HG03025 (cell line): ENCODE results near the gene GTF2F2.
"Not testable (repeated sequence)": the region's sequence is repeated elsewhere in the genome, so short reads cannot be mapped to it uniquely, and the experiment has no call there.

Experiments
- ATAC-seq: cut with Tn5 transposase; IDR thresholded peaks from one replicate; pipeline ENCODE4 v1.9.1; 2021; ENCODE audit warnings: mild to moderate bottlenecking, moderate library complexity; ENCODE audit not compliant: unreplicated experiment, low FRiP score

The GTF2F2 gene

DNA sequence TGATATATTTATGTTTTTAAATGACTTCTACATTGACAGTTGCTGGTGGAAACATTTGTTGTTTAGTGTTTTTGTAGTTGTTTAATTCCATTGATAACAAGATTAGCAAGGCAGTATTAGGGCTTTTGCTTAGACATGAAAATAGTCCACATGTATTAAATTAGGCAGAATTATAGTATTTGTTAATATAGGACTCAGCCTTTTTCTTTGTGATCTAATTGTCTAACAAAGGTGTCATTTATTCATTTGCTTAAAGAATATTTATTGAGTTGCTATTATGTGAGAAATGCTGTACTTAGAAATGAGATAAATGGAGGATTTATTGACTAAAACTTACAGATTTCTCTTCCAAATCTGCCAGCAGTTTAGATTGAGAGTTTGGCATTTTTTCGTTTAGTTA is 122.2 kb downstream of the GTF2F2 start:
- ATAC-seq = no peak

DNA sequence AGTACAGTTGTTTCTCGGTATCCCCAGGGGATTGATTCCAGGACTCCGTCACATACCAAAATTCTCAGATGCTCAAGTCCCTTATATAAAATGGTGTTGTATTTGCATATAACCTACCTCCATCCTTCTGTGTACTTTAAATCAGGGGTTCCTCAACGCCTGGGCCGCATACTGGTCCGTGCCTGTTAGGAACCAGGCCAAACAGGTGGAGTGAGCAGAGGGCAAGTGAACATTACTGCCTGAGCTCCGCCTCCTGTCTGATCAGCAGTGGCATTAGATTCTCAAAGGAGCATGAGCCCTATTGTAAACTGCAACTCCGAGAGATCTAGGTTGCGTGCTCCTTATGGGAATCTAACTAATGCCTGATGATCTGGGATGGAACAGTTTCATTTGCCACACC is 122.8 kb downstream of the GTF2F2 start:
- ATAC-seq = no peak

DNA sequence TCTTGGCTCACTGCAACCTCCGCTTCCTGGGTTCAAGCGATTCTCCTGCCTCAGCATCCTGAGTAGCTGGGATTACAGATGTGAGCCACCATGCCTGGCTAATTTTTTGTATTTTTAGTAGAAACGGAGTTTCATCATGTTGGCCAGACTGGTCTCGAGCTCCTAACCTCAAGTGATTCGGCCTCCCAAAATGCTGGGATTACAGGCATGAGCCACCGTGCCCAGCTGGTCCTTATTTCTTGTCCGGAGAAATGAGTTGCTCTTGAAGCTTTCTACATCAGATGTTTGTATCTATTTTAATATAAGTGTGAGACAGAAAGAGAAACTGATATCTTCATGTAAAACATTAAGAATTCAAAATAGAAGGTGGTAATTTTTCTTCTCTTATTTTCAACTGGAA is 124.4 kb downstream of the GTF2F2 start:
- not testable (repeated sequence) for ATAC-seq

DNA sequence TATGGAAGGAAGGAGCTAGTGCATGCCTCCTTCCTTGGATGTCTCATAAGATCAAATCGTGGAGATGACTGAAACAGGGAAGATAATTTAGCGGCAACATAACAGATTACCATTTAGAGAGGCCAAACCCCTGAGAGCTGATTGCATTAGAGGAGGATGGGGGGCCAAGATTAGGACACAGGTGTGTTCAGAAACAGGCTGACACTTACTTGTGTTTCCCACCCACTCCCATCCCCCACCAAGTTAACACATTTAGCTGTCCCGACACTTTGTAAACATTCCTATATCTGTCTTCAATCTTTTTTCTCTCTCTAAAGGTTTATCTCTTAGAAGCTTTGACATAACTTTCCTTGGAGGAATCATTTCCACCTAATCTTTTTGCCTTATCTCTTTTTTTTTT is 129.4 kb downstream of the GTF2F2 start:
- ATAC-seq = no peak

DNA sequence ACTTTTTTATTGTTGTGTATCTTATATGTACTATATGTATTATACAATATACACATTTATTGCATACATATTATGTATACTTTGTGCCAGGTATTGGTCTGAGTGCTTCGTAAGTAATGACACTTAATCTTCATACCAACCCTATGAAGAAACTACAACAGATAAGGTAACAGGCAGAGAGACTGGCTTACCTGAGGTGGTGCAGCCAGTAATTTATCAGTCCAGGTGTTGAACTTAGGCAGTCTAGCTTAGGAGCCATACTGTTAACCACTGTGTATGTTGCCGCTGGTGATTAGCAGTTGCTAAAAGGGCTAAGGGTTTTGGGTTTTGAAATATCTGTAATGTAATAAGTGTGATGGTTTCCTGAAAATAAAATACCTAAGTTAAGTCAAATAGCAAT is 134.1 kb downstream of the GTF2F2 start:
- no peak for ATAC-seq

DNA sequence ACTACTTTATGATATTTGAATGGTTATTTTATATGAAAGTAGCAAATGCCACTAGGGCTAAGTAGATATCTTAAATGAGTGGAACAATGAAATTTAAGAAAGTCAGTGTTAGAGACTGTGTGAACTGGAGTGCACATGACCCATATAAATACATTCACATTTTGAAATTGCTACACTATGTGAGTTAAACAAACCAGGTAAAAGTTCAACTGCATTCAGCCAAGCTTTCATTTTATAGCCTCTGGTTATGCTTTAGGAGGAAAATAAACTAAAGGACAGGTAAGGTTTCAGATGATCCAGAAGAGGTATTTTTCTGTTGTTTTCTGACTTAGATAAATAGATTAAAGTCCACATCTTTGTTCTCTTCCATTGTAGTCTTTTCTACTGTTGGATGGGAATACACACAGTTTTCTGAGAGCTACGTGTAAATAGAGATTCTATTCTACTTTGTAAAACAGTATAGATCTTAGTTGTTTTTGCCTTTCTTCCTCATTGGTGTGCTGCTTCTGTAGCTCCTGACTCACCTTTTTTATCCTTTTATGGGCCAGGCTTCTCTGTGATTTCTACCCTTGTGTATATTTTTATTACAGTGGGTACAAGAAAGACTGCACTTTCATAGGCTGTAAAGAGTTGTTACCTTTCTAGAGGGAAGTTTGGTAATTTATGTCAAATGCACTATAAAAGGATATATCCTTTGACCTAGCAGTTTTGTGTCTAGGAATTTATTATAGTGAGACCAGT is 135.1 kb downstream of the GTF2F2 start:
- ATAC-seq = no peak

DNA sequence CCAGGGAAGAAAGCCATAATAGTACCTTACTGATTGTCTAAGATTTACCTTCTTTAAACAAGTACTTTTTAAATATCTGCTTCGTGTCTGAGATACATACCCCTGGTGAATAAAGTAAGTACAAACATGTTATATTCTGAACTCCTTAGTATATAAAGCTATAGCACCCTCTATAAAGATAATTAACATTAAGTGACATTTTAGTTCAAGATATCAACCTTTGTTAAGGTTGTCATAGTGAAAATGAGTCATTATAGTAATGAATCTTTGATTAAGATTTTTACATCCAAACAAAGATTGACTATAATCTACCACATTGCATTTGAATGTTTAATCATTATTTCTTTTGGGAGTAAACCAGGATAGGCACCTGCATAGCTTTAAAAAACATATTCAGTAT is 135.9 kb downstream of the GTF2F2 start:
- no peak for ATAC-seq

DNA sequence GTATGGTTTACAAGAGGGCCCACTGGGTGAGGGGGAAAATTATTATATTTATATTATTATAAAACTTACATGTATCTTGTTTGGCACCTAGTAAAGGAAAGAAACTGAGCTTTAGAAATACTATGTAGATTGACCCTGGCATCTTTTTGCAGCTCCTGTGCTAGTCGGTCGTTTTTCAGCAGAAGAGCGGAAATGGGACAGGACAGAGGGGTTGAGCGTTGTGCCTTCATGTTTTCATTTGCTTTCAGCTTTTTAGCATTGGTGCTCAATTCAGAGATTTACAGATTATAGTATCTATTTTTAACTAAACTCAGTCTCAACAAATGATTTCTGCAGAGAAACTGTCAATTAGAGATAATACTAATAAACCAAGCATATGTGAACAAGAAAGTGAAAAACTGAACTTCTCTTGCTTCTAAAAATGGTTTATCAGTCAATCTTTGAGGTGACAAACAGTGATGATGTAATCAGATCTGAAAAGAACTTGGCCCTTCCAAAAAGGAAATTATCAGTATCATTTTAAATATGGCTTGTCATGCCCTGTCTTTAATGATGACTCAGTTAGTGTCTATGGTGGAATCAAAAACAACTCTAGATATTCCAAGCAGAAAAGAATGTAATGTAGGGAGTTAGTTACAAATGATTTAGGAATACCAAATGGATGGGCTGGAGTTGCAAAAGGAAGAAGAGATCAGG is 137.5 kb downstream of the GTF2F2 start:
- no peak for ATAC-seq

DNA sequence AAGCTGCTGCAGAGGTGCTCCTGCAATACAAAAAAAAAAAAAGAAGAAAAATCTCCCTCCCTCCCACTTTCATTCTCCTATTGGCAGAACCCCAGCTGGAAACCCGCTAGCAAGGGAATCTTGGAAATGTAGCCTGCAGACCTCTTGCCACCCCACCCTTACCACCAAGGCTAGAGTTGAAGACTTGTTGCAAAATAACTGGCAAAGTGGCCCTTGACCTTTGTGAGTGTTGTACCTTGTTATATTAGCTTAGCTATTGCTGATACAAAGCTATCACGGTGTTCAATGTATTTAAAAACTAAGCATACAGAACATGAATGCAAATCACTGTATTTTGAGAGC is 138.0 kb downstream of the GTF2F2 start:
- no peak for ATAC-seq

DNA sequence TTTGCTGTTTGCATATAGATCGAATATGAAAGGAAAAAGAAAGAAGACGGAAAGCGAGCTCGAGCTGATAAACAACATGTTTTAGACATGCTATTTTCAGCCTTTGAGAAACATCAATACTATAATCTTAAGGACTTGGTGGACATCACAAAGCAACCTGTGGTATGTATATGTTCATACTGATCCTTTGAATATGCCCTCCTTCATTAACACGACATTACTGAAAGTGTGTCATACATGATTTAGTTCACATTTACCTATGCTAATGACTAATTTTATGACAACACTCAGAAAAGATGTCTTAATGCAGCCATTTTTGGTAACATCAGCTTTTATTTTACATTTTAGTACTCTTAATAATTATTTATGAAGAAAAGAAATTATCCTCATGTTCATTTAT is 146.9 kb downstream of the GTF2F2 start:
- no peak for ATAC-seq

DNA sequence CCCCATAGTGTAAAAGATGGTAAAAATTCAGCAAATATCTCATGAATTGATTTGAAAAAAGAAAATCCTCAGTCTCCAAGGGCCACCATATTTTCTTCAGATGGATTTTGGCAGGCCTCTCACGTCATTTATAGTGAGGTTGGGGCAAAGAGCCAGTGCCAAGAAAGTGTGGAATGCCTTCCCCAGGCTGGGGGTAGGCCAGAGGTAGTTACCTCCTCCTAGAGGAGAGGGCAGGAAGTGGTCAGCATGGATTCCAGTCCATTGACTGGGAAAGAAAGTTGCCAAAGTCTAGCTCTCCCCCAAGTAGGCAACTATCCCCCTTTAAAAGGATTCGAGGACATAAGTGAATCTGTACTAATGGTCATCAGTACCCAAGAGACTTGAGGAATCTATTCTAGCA is 148.9 kb downstream of the GTF2F2 start:
- ATAC-seq = no peak

DNA sequence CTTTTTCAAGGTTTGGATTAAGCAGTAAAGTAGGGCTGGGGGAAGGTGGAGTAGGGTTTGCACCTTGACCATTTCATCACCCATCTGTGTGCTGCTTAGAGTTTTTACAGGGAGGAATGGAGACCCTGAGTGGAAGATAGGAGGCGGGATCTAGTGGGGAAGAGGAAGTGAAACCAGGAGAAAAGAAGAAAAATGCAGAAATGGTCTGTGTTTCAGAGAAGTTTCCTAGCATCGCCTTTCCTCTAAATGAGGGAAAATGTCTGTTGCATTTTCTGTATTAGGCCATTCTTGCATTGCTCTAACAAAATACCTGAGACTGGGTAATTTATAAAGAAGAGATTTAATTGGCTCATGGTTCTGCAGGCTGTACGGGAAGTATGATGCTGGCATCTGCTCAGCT is 156.6 kb downstream of the GTF2F2 start:
- ATAC-seq = no peak

DNA sequence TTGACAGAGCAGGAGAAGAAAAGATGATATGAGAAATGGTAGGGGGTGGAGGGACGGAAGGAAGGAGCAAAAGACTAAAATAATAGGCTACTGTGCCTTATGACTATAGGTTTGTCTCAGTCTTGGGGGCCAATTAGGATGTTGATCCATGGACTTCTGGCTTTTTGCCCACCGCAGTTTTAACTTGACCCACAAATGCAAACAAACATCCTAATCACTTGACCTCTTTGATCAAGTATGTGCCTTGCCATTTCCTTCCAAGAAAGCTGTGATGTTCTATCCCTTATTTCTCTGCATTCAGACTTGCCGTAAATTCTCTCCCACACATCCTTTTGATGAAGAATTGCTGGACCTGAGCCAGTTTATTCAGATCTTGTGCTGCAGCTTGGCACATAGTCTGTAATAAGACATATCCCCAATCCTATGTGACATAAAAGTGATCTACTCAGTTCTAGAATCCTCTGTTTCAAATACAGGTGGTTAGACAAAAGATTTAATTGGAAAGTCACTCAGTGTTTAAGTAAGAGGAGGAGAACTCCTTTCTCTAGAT is 157.9 kb downstream of the GTF2F2 start:
- ATAC-seq = no peak

DNA sequence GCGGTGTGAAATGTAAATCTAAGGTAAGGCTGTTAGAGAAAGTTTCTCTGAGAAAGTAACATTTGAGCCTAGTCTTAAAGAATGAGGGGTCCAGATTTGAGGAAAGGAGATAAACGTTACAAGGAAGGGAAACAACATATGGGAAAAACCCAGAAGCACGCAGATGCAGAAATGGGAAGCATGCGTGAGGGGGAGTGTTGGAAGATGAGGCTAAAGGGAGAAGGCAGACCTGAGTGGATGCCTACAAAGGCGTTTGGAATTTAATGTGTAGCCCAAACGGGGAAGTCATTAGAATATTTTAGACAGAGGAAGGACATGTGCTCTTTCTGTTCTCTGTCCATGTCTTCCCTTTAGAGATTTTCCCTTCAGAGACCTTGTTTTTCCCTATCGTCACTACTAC is 159.7 kb downstream of the GTF2F2 start:
- no peak for ATAC-seq

DNA sequence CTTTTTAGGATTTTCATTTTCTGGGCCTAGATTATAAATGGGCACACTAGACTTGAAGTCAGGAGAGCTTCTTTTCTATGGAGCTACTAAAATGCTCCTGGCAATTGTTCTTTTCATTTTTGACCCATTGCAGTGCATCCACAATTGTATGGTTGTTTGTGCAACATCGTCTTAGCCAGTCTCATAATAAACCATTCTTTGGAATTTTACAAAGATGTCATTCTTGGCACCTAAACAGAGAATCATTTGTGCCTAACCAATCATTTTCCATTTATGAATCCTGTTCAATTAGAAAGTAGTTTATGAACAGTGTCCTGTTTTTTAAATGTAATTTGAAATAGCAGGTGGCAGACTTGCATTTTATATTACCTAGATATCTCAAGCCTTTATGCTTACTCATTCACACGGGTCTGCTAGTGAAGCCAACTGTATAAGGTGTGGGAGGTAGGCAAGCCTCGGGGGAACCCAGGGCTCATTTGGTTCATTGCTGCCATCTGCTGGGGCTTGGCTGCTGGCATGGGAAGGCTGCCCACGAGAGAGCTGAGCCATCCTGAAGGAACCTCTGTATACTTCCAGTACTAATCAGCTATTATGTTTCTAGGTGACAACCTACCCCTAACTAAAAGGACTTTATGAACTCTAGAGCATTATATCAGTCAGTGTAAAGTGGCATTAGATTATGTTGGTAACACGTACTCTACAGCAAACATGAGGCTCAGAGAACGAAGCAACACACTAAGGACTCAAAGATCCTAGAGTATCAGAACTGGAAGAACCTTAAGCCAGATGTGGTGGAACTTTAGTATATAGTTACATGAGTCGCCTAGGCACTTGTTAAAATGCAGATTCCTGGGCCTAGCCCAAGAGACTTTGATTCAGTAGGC is 160.7 kb downstream of the GTF2F2 start:
- no peak for ATAC-seq

DNA sequence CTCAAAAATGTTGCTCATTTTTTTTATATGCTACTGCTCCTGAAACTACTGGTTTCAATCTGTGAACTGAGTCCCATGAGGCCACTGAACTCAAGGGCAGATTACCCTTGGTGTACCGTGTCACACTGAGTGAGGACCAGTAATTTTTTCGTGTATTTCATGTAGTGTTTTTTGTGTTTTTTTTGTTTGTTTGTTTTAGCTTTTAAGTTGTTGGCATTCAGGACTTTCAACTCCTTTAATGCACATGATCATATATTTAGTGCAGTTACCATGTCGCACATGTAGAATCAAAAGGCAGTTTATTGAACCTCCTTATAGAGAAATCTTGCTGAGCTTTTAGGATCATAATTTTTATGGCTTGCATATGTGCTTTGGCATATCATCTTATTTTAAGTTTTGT is 162.7 kb downstream of the GTF2F2 start:
- ATAC-seq = no peak

DNA sequence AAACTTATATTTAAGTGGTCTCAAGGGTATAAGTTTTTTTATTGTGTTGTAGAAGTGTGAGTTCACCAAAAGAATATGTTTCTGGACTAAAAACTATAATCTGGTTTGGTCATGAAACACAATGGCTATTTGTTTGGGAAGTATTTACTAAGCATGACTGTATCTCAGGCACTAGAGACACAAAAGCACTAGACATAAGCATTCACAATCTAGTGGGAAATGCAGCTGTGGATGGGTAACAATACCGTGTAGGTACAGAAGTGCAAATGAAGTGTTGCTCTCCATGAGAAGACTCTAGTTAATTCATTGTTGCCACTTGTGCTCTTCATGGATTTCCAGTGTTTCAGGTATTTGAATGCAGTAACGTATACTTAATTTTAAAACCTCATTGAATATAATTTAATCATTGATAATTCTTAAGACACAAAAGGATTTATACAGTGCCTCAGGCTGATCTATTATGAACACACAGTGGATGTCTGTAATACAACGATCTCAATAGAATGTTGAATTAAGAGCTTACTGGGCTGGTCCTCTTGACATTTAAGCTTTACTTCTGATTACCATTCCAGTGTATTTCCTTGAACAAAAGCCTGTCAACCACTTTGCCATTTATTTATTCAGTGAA is 169.7 kb downstream of the GTF2F2 start:
- ATAC-seq = no peak

DNA sequence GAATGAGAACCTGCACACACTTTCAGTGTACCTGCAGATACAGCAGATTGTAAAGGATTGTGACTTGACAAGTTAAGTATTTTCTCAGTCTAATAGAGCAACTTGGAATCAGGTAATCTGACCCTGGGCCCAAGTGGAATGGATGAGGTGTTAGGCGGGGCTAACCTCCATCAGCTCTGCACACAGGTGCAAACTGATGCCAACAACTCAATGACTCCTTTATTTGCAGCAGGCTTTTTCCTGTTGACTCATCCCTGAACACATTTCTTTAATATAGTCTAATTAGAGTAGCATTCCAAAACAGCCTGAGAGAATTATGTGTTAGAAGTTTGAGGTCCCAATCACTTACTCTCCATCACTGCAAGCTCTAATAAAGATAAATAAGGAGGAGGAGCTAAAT is 171.9 kb downstream of the GTF2F2 start:
- no peak for ATAC-seq

DNA sequence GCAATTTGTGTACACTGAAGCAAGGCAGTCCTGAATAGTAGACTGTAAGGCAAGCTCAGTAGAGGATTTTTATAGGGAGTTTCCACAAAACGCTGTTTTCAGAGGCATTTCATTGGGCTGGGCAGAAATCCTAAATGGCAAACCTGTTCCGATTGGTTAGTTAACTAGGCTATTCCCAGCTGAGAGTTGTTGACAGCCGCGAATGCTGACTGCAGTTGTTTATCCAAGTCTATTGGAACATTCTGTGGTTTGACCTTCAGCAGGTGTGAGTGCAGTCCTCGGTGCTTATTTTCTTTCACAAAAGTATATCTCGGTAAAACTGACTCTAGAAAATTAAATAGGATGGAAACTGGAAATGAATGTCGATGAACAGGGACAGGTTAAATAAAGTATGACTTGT is 175.2 kb downstream of the GTF2F2 start:
- ATAC-seq = no peak

DNA sequence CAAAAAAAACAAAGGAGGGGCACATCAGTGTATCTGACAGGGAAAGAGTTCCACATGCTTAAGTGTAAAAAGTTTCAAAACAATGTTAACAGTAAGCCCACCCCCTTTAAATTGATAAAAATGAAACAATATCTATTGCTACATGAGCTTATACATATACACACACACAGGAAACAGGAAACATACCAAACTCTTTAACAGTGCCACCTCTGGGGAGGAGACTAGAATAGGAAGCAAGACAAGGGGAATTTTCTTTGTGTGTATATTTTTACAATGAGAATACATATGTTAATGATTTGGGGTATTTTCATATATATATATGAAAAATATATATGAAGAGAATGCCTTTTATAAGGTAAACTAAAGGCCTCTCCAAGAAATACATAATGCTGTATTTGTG is 175.9 kb downstream of the GTF2F2 start:
- no peak for ATAC-seq
